ENCODE data around the gene CAMTA1.

- TF ChIP-seq POLR2A (IDR thresholded peaks at IDR 0.05; ENCODE audit: low read length) (no peak), GATA1 (IDR thresholded peaks at IDR 0.05; ENCODE audit: low read depth, low read length) (no peak)
These were observed 178.0 kb downstream of the CAMTA1 start for GRCh38 chr1:6962996-6963911.

All from erythroblast (primary cell).